Activated B cell treated with CpG ODN at 0.5 μM for 24 hours (primary cell): ENCODE measurements around the gene GLYR1. TPM values are rescaled to one million over a fixed set of nuclear protein-coding genes. Genes with fewer than 3 reads are reported as not detected.
"Not testable (repeated sequence)": the region's sequence is repeated elsewhere in the genome, so short reads cannot be mapped to it uniquely, and the experiment has no call there.

Source experiments
- ATAC-seq: fragments of 200-7000 bp; cut with Tn5 transposase; one replicate; pipeline ENCODE4 v1.10.0; 2021; ENCODE audit warnings: low read depth, mild to moderate bottlenecking, moderate library complexity
- CTCF ChIA-PET: fragments of 350-600 bp; sonication (Branson Sonifier 250); formaldehyde crosslinking; loops from one replicate; lab custom pipeline; 2021; ENCODE audit warnings: antibody characterized with exemption; lab: Charles Lee
- POLR2A ChIA-PET: fragments of 350-600 bp; sonication (Branson Sonifier 250); formaldehyde crosslinking; loops from one replicate; lab custom pipeline; 2021; ENCODE audit warnings: antibody characterized with exemption; lab: Charles Lee
- DNase-seq: peaks from one replicate; pipeline ENCODE4 v3.0.0; 2022
- H3K27ac Mint-ChIP-seq: one replicate; pipeline ENCODE4 v1.8.0; 2020; ENCODE audit warnings: mixed read lengths
- H3K27me3 Mint-ChIP-seq: one replicate; pipeline ENCODE4 v1.8.0; 2021; ENCODE audit warnings: mixed read lengths
- H3K36me3 Mint-ChIP-seq: one replicate; pipeline ENCODE4 v1.8.0; 2021; ENCODE audit warnings: low read depth, mixed read lengths
- H3K4me1 Mint-ChIP-seq: one replicate; pipeline ENCODE4 v1.8.0; 2021; ENCODE audit warnings: mixed read lengths
- H3K4me3 Mint-ChIP-seq: one replicate; pipeline ENCODE4 v1.8.0; 2020; ENCODE audit warnings: mild to moderate bottlenecking, mixed read lengths
- H3K9me3 Mint-ChIP-seq: one replicate; pipeline ENCODE4 v1.8.0; 2020; ENCODE audit warnings: mixed read lengths
- CTCF ChIP-seq: fragments of 200-600 bp; IDR thresholded peaks from one replicate; pipeline ENCODE4 v1.8.0; 2022; ENCODE audit warnings: antibody characterized with exemption, mild to moderate bottlenecking
- intact Hi-C: fragments of 100-400 bp; cut with micrococcal nuclease; formaldehyde crosslinking; loops from one replicate; pipeline ENCODE4 v1.15.1; 2024
- total RNA-seq: library from RNA; stranded (reverse); gene quantifications from 2 replicates; pipeline ENCODE4 v1.2.3, GENCODE V29; 2022

The GLYR1 gene
- 138 and 156 TPM in 2 replicates for total RNA-seq

- DNase-seq (peak; percentile 100), ATAC-seq (peak; percentile 88)
- Mint-ChIP-seq H3K4me1 (peaks cover 51% of the 10 kb centered on the region), H3K27ac (peak within 1 kb of the TSS; percentile 92), H3K4me3 (peak within 1 kb of the TSS; percentile 90), H3K9me3 (no peaks in the 10 kb centered on the region), H3K27me3 (no peaks in the 10 kb centered on the region), H3K36me3 (peaks cover 44% of the 10 kb centered on the region)
- intact Hi-C loops, result loop anchor here (1.0 to 5.0 kb wide), 10 partner anchors 45 to 435 kb away; partner anchors contain the start of genes ALG1, ANKS3, DNAAF8 and MGRN1
- ChIA-PET CTCF (interaction anchor here (1.4 to 1.5 kb wide), 2 partner anchors 113 to 237 kb away, joined by 4 read pairs; partner anchors contain the start of genes ANKS3 and DNAAF8), POLR2A (interaction anchor here (0.6 to 3.0 kb wide), 8 partner anchors 10 to 309 kb away, joined by 3 to 15 read pairs (median 4); partner anchors contain the start of genes ANKS3, CDIP1, DNAAF8 and ROGDI)
- no peak for TF ChIP-seq CTCF
Measured at GRCh38 chr16:4846901-4847773, at the start of gene GLYR1, which contains the start of gene UBN1. Gene GLYR1 (minus strand): TSS chr16:4847288. CDS start chr16:4847265, 23 bp downstream. Gene UBN1 (plus strand): TSS chr16:4847481. CDS start chr16:4852918, 5,437 bp downstream.

GRCh38 chr16:4896761-4897160, 49.7 kb upstream of the GLYR1 start:
- H3K9me3 Mint-ChIP-seq, H3K27me3 Mint-ChIP-seq, H3K27ac Mint-ChIP-seq, ATAC-seq, intact Hi-C loops, POLR2A ChIA-PET, H3K4me3 Mint-ChIP-seq, H3K36me3 Mint-ChIP-seq, CTCF ChIA-PET, H3K4me1 Mint-ChIP-seq, DNase-seq: not testable (repeated sequence)

- Mint-ChIP-seq H3K27ac (no peak overlapping the region), H3K36me3 (no peaks in the 10 kb centered on the region), H3K9me3 (peaks cover 2% of the 10 kb centered on the region), H3K4me3 (no peak overlapping the region), H3K27me3 (peaks cover 10% of the 10 kb centered on the region), H3K4me1 (no peaks in the 10 kb centered on the region)
- POLR2A ChIA-PET, result no interaction called here
- no peak for TF ChIP-seq CTCF
- CTCF ChIA-PET, result no interaction called here
- ATAC-seq, result no peak
- DNase-seq, result no peak
- intact Hi-C loops, result no loop called here
Measured at GRCh38 chr16:4895366-4895765, 48.3 kb upstream of the GLYR1 start.

GRCh38 chr16:4894276-4895150, 47.4 kb upstream of the GLYR1 start:
- Mint-ChIP-seq H3K27me3 (peaks cover 10% of the 10 kb centered on the region), H3K9me3 (peaks cover 2% of the 10 kb centered on the region), H3K36me3 (no peaks in the 10 kb centered on the region), H3K4me3 (no peak overlapping the region), H3K27ac (no peak overlapping the region), H3K4me1 (no peaks in the 10 kb centered on the region)
- ChIA-PET POLR2A (no interaction called here), CTCF (no interaction called here)
- DNase-seq (no peak), ATAC-seq (no peak)
- TF ChIP-seq CTCF, result no peak
- intact Hi-C loops, result no loop called here

- POLR2A ChIA-PET, result interaction anchor here (0.7 kb wide), 1 partner anchor 193 kb away, joined by 5 read pairs; no protein-coding TSS in a partner anchor
- H3K9me3 Mint-ChIP-seq, result peaks cover 1% of the 10 kb centered on the region
- no peak overlapping the region for H3K4me3 Mint-ChIP-seq
Measured at GRCh38 chr16:4893103-4893862, 46.2 kb upstream of the GLYR1 start.

More at GRCh38 chr16:4893103-4893862, 46.2 kb upstream of the GLYR1 start:
- DNase-seq (no peak), ATAC-seq (no peak)
- no peak overlapping the region for H3K27ac Mint-ChIP-seq
- H3K4me1 Mint-ChIP-seq, result no peaks in the 10 kb centered on the region
- intact Hi-C loops, result no loop called here
- H3K36me3 Mint-ChIP-seq, result no peaks in the 10 kb centered on the region
- no peak for TF ChIP-seq CTCF
- H3K27me3 Mint-ChIP-seq, result peaks cover 6% of the 10 kb centered on the region
- CTCF ChIA-PET, result no interaction called here
